GM12873 (cell line): ENCODE results near the gene COL18A1.

Source experiments
- TF ChIP-seq, protein P1 (sequence below): IDR thresholded peaks from 2 replicates; pipeline ENCODE4 v1.5.1; 2012; ENCODE audit warnings: low read depth, mild to moderate bottlenecking, moderate library complexity, low read length, control low read depth; ENCODE audit not compliant: insufficient read depth; ENCODE audit errors: missing control alignments

COL18A1 gene

DNA sequence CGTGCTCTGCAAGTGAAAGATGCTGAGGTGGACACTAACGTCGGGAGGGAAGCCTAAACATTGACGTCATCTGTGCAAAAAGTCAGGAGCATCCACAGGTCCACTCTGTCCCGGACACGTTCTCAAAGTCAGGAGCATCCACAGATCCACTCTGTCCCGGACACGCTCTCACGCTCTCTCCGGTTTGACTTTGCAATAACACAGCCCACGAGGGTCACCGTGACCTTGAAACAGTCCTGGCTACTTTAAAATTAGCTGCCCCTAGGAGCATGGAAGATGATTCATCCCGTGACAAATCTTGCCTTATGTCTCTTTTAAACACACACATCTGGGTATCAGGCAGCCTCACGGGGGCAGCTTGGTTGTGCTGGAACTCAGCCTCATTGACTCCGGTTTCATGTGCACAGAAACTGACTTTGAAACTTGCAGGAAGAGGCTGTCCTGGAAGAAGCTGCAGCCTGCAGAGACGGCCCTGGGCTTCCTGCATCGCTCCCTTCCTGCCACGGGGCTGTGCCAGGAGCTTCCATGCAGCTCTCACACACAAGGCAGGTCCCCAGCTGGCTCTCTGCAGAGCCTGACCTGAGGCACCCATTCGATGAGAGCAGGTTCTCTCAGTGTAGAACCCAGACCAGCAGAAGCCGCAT, 18.1 kb upstream of the COL18A1 start:
- TF ChIP-seq, protein P1, sequence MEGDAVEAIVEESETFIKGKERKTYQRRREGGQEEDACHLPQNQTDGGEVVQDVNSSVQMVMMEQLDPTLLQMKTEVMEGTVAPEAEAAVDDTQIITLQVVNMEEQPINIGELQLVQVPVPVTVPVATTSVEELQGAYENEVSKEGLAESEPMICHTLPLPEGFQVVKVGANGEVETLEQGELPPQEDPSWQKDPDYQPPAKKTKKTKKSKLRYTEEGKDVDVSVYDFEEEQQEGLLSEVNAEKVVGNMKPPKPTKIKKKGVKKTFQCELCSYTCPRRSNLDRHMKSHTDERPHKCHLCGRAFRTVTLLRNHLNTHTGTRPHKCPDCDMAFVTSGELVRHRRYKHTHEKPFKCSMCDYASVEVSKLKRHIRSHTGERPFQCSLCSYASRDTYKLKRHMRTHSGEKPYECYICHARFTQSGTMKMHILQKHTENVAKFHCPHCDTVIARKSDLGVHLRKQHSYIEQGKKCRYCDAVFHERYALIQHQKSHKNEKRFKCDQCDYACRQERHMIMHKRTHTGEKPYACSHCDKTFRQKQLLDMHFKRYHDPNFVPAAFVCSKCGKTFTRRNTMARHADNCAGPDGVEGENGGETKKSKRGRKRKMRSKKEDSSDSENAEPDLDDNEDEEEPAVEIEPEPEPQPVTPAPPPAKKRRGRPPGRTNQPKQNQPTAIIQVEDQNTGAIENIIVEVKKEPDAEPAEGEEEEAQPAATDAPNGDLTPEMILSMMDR = no peak

DNA sequence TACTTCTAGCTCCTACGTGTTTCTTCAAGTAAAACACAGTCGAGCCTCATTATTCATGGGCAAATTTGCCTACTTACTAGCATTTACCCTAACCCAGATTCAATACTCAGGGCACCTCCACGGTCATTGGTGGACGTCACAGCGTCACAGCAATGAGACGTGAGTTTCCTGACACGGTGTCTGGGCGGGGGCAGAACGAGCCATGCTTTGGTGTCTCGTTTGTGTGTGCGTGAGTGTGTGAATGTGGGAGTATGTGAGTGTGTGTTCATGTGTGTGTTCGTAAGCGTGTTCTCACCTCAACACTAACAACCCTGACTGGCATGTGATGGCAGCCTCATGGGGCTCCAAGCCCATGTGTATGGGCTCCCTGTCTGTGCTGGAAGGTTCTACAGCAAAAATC, 17.5 kb upstream of the COL18A1 start:
- TF ChIP-seq, protein P1 = no peak

DNA sequence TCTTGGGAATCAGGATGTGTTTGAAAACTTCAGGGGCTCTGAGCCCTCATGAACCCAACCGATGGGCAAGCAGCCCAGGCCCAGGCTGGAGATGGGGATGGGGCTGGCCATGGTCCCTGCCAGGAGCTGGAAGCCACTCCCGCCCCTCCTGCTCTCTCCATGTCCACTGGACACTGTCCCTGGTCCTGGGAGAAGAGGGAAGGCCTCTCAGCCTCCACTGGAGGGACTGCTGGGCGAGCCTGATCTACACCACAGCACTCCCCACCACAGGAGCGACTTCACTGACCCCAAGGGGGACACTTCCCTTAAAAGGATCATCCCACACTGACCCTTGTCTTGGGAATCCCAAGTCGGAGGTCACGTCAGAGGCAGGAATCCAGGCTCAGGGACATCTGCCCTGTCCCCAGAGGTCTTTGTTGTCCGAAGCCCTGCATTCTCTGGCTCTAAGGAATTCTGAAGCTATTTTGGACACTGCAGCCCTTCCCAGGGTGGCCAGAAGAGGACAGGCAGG, 16.9 kb upstream of the COL18A1 start:
- TF ChIP-seq, protein P1 = no peak

DNA sequence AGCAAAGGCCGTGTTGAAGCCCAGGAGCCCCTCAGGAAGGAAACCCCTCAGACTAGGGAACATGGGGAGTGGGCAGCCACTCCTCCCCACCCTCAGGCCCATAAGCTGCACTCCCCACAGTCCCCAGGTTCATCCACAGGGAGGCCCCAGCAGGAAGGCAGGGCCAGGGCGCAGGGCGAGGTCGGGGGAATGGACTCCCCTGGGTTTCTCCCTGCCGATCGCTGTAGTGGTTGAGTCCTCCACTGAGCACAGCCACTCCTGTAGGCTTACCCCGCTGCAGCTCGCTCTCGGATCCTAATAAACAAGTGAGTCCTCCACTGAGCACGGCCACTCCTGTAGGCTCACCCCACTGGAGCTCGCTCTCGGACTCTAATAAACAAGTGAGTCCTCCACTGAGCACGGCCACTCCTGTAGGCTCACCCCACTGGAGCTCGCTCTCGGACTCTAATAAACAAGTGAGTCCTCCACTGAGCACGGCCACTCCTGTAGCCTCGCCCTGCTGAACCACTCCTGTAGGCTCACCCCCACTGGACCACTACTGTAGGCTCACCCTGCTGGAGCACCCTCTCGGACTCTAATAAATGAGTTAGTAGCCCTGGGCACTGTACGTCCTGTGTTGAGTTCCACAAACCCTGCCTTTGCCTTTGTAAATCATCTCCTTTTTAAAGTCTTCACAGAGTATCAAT, 16.2 kb upstream of the COL18A1 start:
- TF ChIP-seq, protein P1 = no peak

DNA sequence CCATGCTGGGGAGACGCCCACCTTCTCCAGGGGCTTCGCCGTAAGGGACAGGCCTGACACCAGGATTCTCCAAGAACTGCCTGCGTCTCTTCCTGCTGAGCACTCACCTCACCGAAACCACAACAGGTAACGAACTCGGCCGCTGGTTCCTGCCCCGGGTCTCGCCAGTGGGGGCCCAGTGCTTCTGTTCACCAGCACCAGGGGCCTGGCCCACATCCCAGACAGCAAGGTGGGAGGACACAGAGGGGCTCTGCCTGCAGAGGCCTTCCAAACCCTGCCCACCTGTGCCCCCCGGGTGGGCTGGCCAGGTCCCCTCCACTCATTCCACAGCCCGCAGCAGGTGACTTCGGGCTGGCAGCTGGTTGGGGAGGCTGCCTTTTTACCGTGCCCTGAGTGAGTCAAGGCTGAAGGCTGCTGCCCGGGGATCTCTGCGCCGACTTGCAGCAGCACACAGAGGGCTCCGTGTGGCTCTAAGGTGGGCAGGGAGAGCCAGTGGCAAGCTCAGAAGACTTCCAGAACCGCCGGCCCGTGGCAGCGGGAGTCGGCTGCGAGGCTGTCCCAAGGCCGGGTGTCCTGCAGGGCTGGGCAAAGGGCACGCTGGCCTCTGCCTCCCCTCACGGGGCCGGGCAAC, 14.7 kb upstream of the COL18A1 start:
- TF ChIP-seq, protein P1 = no peak

DNA sequence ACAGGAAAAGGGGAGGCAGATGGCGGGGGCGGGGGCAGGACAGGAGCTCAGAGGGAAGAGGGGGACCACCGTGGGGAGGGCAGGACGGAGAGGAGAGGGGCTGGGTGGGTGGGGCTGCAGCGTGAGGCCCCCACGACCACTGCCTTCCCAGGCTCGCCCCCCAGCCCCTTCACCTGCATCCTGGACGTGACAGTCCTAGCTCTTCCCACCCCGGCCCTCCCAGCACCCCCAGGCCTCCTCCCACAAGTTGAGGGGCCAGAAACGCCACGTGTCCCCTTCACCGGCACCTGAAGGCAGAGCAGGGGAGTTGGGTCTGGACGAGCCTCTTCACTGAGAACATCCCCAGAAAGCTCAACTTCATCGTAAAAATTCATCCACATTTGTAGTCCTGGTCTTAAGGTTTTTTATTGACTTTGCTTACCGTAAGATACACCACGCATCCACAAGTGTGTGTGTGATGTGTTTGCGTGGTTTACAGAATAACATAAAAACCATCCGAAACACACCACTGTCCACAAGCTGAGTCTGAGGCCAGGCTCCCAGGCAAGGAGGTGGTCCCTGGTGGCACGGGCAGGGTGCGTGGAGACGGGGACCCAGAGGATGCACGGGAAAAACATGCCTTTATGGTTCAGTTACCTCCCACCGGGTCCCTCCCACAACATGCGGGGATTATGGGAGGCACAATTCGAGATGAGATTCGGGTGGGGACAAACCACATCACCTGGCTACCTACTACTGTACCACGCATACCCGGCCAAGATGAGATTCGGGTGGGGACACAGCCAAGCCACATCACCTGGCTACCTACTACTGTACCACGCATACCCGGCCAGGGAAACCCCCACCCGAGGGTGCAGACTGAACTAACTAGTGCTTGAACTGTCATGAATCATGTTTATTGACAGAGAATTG, 13.9 kb upstream of the COL18A1 start:
- TF ChIP-seq, protein P1 = no peak
